Subcutaneous adipose tissue (tissue), 4 donors: ENCODE results near the gene CARNS1. TPM values are rescaled to one million over a fixed set of nuclear protein-coding genes. Genes with fewer than 3 reads are reported as not detected.

Experiments
- total RNA-seq, 4 donors: library from RNA; depleted of rRNA; stranded (reverse); fragments of >200 nt; gene quantifications; one replicate each; pipeline ENCODE4 v1.1.0, GENCODE V29; 2016
- TF ChIP-seq, protein P1 (sequence below): fragments of 450-650 bp; IDR thresholded peaks from one replicate; pipeline ENCODE4 v1.5.1; 2016; ENCODE audit warnings: low read depth, mild to moderate bottlenecking, control low read depth, antibody characterized with exemption, moderate library complexity

CARNS1 gene
- total RNA-seq, 4 donors from 2014 or later: 0.17 to 0.38 (median 0.22) TPM; not detected in 1

DNA sequence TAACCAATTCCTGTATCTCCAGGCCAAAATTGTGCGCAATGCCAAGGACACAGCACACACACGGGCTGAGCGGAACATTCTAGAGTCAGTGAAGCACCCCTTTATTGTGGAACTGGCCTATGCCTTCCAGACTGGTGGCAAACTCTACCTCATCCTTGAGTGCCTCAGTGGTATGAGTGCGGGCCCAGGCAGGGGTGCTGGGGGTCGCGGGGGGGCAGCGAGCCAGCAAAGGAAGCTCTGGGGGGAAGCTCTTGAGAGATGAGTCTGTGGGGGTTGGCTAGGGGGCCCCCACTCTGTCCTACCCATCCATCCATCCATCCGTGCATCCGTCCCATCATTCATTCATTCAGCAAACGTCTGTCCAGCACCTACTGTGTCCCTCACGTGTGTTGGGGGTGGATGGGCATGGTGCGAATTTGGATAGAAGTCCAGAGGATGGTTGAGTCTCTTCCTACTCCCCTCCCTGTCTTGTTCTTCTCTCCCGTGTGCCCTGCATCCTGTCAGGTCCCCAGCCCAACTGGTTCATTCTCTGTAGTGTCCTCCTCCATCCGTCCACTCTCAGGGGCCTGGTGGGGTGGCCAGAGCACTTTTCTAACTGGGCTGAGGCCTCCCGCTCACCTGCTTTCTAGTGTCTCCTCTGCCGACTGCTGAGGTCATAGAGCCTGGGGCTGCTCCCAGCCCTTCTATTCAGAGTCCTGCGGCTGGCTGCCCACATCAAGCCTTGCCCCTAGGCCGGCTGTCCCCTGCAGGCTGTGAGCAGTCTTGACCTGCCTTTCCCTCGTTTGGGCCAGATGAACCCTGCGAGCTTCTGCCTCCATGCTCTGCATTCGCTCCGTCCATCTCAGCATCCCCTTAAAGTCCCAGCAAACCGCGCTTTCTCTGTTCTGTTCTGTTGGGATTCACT is 16.1 kb downstream of the CARNS1 start:
- TF ChIP-seq, protein P1, sequence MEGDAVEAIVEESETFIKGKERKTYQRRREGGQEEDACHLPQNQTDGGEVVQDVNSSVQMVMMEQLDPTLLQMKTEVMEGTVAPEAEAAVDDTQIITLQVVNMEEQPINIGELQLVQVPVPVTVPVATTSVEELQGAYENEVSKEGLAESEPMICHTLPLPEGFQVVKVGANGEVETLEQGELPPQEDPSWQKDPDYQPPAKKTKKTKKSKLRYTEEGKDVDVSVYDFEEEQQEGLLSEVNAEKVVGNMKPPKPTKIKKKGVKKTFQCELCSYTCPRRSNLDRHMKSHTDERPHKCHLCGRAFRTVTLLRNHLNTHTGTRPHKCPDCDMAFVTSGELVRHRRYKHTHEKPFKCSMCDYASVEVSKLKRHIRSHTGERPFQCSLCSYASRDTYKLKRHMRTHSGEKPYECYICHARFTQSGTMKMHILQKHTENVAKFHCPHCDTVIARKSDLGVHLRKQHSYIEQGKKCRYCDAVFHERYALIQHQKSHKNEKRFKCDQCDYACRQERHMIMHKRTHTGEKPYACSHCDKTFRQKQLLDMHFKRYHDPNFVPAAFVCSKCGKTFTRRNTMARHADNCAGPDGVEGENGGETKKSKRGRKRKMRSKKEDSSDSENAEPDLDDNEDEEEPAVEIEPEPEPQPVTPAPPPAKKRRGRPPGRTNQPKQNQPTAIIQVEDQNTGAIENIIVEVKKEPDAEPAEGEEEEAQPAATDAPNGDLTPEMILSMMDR: no peak

DNA sequence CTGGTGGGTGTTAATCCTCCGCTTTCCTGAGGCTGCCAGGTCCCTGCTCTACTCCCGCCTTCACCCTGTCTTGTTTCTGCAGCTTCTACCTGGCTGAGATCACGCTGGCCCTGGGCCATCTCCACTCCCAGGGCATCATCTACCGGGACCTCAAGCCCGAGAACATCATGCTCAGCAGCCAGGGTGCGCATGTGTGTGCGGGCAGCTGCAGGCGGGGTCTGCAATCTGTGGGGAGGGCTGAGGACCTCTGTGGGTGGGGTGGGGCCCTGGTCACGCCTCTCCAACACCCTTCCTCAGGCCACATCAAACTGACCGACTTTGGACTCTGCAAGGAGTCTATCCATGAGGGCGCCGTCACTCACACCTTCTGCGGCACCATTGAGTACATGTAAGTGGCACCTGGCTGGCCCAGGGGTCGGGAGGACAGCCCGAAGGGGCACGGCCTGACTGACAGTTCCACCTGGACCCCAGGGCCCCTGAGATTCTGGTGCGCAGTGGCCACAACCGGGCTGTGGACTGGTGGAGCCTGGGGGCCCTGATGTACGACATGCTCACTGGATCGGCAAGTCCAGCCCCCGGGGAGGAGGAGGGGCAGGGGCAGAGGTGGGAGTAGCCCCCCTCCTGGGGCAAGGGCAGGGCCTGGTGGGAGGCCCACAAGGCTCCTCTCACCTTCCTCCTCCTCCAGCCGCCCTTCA is 17.3 kb downstream of the CARNS1 start:
- TF ChIP-seq, protein P1: no peak

DNA sequence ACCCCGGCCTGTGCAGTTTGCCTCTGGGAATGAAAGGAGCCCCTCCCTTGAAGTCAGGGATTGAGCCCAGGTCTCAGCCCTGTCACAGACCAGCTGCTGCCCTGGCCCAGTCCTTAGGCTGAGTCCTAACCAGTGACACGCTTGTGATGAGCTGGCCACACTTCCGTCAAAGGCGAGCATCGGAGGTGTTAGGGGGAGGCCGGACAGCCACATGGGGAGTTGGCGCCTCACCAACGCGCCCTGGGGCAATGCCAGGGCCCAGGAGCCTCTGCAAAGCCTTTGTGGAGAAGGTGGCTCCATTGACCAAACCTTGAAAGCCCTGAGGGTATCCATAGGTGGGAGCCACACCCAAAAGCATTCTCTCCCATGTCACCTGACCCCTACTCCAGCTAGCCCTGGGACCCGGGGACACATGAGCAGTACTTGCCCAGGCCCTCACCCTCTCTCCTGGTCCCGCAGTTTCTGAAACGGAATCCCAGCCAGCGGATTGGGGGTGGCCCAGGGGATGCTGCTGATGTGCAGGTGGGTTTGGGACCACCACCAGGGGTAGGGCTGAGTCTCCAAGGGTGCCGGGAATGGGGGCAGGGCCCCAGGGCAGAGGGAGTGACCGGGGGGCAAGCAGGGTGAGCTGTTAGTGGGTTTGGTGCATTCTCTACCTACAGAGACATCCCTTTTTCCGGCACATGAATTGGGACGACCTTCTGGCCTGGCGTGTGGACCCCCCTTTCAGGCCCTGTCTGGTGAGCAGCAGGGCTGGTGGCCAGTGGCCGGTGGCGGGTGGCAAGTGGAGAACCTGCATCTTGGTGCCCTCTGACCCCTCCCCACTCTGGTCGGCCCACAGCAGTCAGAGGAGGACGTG is 18.3 kb downstream of the CARNS1 start:
- TF ChIP-seq, protein P1: no peak

DNA sequence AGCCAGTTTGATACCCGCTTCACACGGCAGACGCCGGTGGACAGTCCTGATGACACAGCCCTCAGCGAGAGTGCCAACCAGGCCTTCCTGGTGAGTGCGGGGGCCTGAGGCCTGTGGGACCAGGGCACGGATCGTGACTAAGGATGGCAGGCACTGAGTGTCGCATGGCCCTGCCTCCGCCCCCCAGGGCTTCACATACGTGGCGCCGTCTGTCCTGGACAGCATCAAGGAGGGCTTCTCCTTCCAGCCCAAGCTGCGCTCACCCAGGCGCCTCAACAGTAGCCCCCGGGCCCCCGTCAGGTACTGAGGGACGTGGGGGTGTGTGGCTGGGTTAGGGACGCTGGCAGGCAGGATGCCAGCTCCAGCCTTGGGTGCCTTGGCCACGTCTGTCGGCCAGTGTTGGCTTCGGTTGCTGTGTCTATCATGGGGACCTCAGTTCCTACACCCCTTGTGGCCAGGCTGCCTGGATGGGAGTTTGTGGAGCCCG is 19.0 kb downstream of the CARNS1 start:
- TF ChIP-seq, protein P1: no peak

DNA sequence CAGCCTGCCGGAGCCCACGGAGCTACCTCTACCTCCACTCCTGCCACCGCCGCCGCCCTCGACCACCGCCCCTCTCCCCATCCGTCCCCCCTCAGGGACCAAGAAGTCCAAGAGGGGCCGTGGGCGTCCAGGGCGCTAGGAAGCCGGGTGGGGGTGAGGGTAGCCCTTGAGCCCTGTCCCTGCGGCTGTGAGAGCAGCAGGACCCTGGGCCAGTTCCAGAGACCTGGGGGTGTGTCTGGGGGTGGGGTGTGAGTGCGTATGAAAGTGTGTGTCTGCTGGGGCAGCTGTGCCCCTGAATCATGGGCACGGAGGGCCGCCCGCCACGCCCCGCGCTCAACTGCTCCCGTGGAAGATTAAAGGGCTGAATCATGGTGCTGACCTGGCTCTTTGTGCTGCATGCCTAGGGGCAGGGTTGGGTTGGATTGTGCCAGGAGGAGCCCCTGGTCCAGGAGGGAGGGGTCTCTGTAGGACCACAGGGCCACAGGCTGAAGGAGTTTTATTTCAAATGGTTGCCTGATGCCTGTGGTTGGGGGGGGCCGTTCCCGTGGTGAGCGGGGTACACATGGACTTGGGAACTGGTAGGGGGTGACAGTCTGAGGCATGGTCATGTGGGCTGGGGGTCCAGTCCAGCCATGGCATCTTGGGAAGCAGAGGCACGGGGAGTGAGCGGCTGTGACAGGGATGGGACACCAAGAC is 19.7 kb downstream of the CARNS1 start:
- TF ChIP-seq, protein P1: no peak

DNA sequence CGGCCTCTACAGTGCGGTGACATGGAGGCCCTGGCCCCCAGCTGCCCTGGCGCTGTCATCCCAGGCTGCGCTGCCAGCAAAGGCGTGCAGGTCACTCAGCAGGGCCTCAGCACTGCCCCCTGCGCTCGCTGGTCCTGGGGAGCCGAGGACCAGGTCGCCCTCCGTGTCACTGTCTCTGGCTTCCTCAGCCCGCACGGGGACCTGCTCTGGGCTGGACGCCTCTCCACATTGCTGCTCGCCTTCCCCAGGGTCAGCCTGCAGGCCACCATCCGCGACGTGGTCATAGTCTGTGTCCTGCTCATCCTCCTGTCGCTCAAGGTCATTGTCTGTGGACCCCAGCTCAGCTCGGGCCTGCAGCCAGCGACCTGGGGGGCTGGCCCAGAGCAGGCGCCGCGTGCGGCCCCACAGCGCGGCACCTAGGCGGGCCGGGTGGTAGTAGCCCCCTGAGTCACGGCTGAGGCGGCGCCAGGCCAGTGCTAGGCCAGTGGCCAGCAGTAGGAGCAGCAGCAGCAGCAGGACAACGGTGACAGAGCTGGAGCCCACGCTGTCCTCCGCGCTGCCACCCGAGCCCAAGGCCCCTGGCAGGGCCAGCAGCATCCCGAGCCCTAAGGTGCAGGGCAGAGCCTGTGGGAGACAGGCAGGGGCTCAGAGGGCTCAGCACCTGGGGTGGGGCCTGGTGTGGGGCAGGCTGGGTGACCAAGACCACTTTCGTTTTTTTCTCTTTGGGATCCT is 20.4 kb downstream of the CARNS1 start:
- TF ChIP-seq, protein P1: no peak
